Measurements from ENCODE around the gene KRTAP4-1.
"Not testable (repeated sequence)": the region's sequence is repeated elsewhere in the genome, so short reads cannot be mapped to it uniquely, and the experiment has no call there.

The KRTAP4-1 gene

GRCh38 chr17:41160648-41161047, 24.1 kb downstream of the KRTAP4-1 start, which contains the start of gene KRTAP4-4:
Gene KRTAP4-4 (minus strand): TSS chr17:41160748. CDS start chr17:41160691, 57 bp downstream.
- no peak within 1 kb of the TSS for H2BK15ac ChIP-seq (ENCODE audit: low read length)

DNA sequence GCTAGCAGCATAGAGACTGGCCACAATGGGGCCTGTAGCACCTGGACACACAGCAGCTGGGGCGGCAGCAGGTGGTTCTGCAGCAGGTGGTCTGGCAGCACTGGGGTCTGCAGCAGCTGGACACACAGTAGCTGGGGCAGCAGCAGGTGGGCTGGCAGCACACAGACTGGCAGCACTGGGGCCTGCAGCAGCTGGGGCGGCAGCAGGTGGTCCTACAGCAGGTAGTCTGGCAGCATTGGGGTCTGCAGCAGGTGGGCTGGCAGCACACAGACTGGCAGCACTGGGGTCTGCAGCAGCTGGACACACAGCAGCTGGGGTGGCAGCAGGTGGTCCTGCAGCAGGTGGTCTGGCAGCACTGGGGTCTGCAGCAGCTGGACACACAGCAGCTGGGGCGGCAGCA, 24.5 kb downstream of the KRTAP4-1 start:
- not testable (repeated sequence) for H3K79me1 ChIP-seq (ENCODE audit: low read depth, low read length); H3K36me3 ChIP-seq (replicated peaks in 1 of 2; ENCODE audit: control insufficient read depth in 2 of 2, insufficient read depth in 2 of 2, low read length in 2 of 2); H3K4me1 ChIP-seq (ENCODE audit: control insufficient read depth in 2 of 2, insufficient read depth in 1 of 2, low read depth in 1 of 2, low read length in 2 of 2); H2AFZ ChIP-seq (ENCODE audit: low read length); H2BK120ac ChIP-seq (ENCODE audit: low read depth, low read length); H2BK5ac ChIP-seq (ENCODE audit: low read length); H3K4me2 ChIP-seq (ENCODE audit: insufficient read depth, low read length, poor library complexity, severe bottlenecking); DNase-seq (ENCODE audit: low spot score); H2BK12ac ChIP-seq (ENCODE audit: low read length); H3K14ac ChIP-seq (ENCODE audit: low read length); H3K27ac ChIP-seq (replicated peaks; ENCODE audit: low read length); H3K9me3 ChIP-seq (replicated peaks in 1 of 2; ENCODE audit: control insufficient read depth in 2 of 2, insufficient read depth in 1 of 2, low read depth in 1 of 2, low read length in 2 of 2); H3K4me3 ChIP-seq (ENCODE audit: low read length in 2 of 2); H4K8ac ChIP-seq (ENCODE audit: low read depth, low read length); H2AK5ac ChIP-seq (ENCODE audit: low read depth, low read length); H2BK15ac ChIP-seq (ENCODE audit: low read length); H4K91ac ChIP-seq (ENCODE audit: low read depth, low read length, poor library complexity); H3K27me3 ChIP-seq (ENCODE audit: control insufficient read depth in 3 of 3, insufficient read depth in 3 of 3, low read depth in 1 of 3, low read length in 3 of 3)
- Histone ChIP-seq H3K18ac (ENCODE audit: low read length) (peak overlapping the region; percentile 5), H3K4ac (ENCODE audit: low read length) (peak overlapping the region; percentile 84), H3K9ac (ENCODE audit: low read depth, low read length, poor library complexity) (peak overlapping the region; percentile 0), H3K23ac (ENCODE audit: low read depth, low read length, poor library complexity) (peak overlapping the region; percentile 5)
- no CpG with 5 or more reads among the region's 3 CpGs for WGBS, 2 donors (ENCODE audit: extremely low coverage in 2 of 2, insufficient read length in 2 of 2, insufficient replicate concordance in 1 of 2)

More at GRCh38 chr17:41160648-41161047, 24.1 kb downstream of the KRTAP4-1 start, which contains the start of gene KRTAP4-4:
- no peaks in the 10 kb centered on the region for H3K27me3 ChIP-seq (ENCODE audit: control insufficient read depth in 3 of 3, insufficient read depth in 3 of 3, low read depth in 1 of 3, low read length in 3 of 3)
- no peak within 1 kb of the TSS for H2AK5ac ChIP-seq (ENCODE audit: low read depth, low read length)
- no peak within 1 kb of the TSS for H3K27ac ChIP-seq (replicated peaks; ENCODE audit: low read length)
- peak within 1 kb of the TSS; percentile 5 for H3K23ac ChIP-seq (ENCODE audit: low read depth, low read length, poor library complexity)
- H3K4ac ChIP-seq (ENCODE audit: low read length) = peak within 1 kb of the TSS; percentile 84
- H3K79me1 ChIP-seq (ENCODE audit: low read depth, low read length) = no peaks in the 10 kb centered on the region
- H2BK12ac ChIP-seq (ENCODE audit: low read length) = no peak within 1 kb of the TSS
- peak within 1 kb of the TSS; percentile 0 for H3K9ac ChIP-seq (ENCODE audit: low read depth, low read length, poor library complexity)
- H3K4me2 ChIP-seq (ENCODE audit: insufficient read depth, low read length, poor library complexity, severe bottlenecking) = no peak within 1 kb of the TSS
- peaks cover 0 to 2% of the 10 kb centered on the region in 2 donors for H3K4me1 ChIP-seq (ENCODE audit: control insufficient read depth in 2 of 2, insufficient read depth in 1 of 2, low read depth in 1 of 2, low read length in 2 of 2)
- H4K8ac ChIP-seq (ENCODE audit: low read depth, low read length) = no peak within 1 kb of the TSS
- no peak within 1 kb of the TSS for H2BK120ac ChIP-seq (ENCODE audit: low read depth, low read length)
- peak within 1 kb of the TSS; percentile 28 for H3K18ac ChIP-seq (ENCODE audit: low read length)
- H4K91ac ChIP-seq (ENCODE audit: low read depth, low read length, poor library complexity) = no peak within 1 kb of the TSS
- WGBS, 2 donors (ENCODE audit: extremely low coverage in 2 of 2, insufficient read length in 2 of 2, insufficient replicate concordance in 1 of 2) = no CpG with 5 or more reads among the region's 1 CpG
- no peak within 1 kb of the TSS for H2AFZ ChIP-seq (ENCODE audit: low read length)
- H2BK5ac ChIP-seq (ENCODE audit: low read length) = no peak within 1 kb of the TSS
- H3K9me3 ChIP-seq (replicated peaks in 1 of 2; ENCODE audit: control insufficient read depth in 2 of 2, insufficient read depth in 1 of 2, low read depth in 1 of 2, low read length in 2 of 2) = no peaks in the 10 kb centered on the region
- H3K14ac ChIP-seq (ENCODE audit: low read length) = no peak within 1 kb of the TSS
- H3K4me3 ChIP-seq (ENCODE audit: low read length in 2 of 2) = no peak within 1 kb of the TSS
- H3K36me3 ChIP-seq (replicated peaks in 1 of 2; ENCODE audit: control insufficient read depth in 2 of 2, insufficient read depth in 2 of 2, low read length in 2 of 2) = no peaks in the 10 kb centered on the region
- DNase-seq (ENCODE audit: low spot score) = no peak

DNA sequence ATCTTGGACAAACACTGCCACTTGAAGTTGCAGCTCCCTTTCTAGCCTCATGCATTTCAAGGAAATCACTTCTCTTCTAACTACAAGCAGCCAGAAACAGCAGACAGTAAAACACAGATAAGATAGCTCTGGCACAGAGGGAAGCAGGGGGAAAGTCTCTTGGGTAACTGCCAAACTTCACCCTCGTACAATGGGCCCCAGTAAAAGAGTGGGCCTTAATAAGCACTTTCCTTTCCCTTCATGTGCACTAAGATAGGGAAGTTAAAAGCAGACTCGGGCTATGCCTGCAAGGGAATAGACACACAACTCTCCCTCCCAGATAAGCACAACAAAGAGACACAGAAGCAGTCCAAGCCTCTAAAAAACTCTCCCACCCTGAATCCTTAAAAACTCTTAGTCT, 30.9 kb downstream of the KRTAP4-1 start:
- WGBS, 2 donors (ENCODE audit: extremely low coverage in 2 of 2, insufficient read length in 2 of 2, insufficient replicate concordance in 1 of 2) = no CpG with 5 or more reads among the region's 2 CpGs
- H3K9me3 ChIP-seq (replicated peaks in 1 of 2; ENCODE audit: control insufficient read depth in 2 of 2, insufficient read depth in 1 of 2, low read depth in 1 of 2, low read length in 2 of 2) = no peaks in the 10 kb centered on the region

GRCh38 chr17:41151525-41151924, 33.2 kb downstream of the KRTAP4-1 start:
- Histone ChIP-seq H3K23ac (ENCODE audit: low read depth, low read length, poor library complexity) (no peak overlapping the region), H4K91ac (ENCODE audit: low read depth, low read length, poor library complexity) (no peak overlapping the region), H2AK5ac (ENCODE audit: low read depth, low read length) (no peak overlapping the region), H2BK15ac (ENCODE audit: low read length) (no peak overlapping the region), H3K9me3 (replicated peaks in 1 of 2; ENCODE audit: control insufficient read depth in 2 of 2, insufficient read depth in 1 of 2, low read depth in 1 of 2, low read length in 2 of 2) (no peaks in the 10 kb centered on the region), H3K36me3 (replicated peaks in 1 of 2; ENCODE audit: control insufficient read depth in 2 of 2, insufficient read depth in 2 of 2, low read length in 2 of 2) (no peaks in the 10 kb centered on the region), H2BK120ac (ENCODE audit: low read depth, low read length) (no peak overlapping the region), H3K9ac (ENCODE audit: low read depth, low read length, poor library complexity) (no peak overlapping the region), H2AFZ (ENCODE audit: low read length) (no peak overlapping the region), H3K27ac (replicated peaks; ENCODE audit: low read length) (no peak overlapping the region), H3K14ac (ENCODE audit: low read length) (no peak overlapping the region), H2BK5ac (ENCODE audit: low read length) (no peak overlapping the region), H4K8ac (ENCODE audit: low read depth, low read length) (no peak overlapping the region), H3K4me1 (ENCODE audit: control insufficient read depth in 2 of 2, insufficient read depth in 1 of 2, low read depth in 1 of 2, low read length in 2 of 2) (no peaks in the 10 kb centered on the region), H2BK12ac (ENCODE audit: low read length) (no peak overlapping the region), H3K27me3 (ENCODE audit: control insufficient read depth in 3 of 3, insufficient read depth in 3 of 3, low read depth in 1 of 3, low read length in 3 of 3) (no peaks in the 10 kb centered on the region), H3K4me3 (ENCODE audit: low read length in 2 of 2) (no peak overlapping the region), H3K4ac (ENCODE audit: low read length) (no peak overlapping the region), H3K18ac (ENCODE audit: low read length) (no peak overlapping the region), H3K4me2 (ENCODE audit: insufficient read depth, low read length, poor library complexity, severe bottlenecking) (no peak overlapping the region), H3K79me1 (ENCODE audit: low read depth, low read length) (no peaks in the 10 kb centered on the region)
- DNase-seq (ENCODE audit: low spot score) = no peak
- no CpG with 5 or more reads among the region's 2 CpGs for WGBS, 2 donors (ENCODE audit: extremely low coverage in 2 of 2, insufficient read length in 2 of 2, insufficient replicate concordance in 1 of 2)

More for the DNA sequence above, 30.9 kb downstream of the KRTAP4-1 start:
- Histone ChIP-seq H4K8ac (ENCODE audit: low read depth, low read length) (no peak overlapping the region), H2BK120ac (ENCODE audit: low read depth, low read length) (no peak overlapping the region), H3K9ac (ENCODE audit: low read depth, low read length, poor library complexity) (no peak overlapping the region), H2BK5ac (ENCODE audit: low read length) (no peak overlapping the region), H3K4me2 (ENCODE audit: insufficient read depth, low read length, poor library complexity, severe bottlenecking) (no peak overlapping the region), H3K4me1 (ENCODE audit: control insufficient read depth in 2 of 2, insufficient read depth in 1 of 2, low read depth in 1 of 2, low read length in 2 of 2) (no peaks in the 10 kb centered on the region), H2BK15ac (ENCODE audit: low read length) (no peak overlapping the region), H2AK5ac (ENCODE audit: low read depth, low read length) (no peak overlapping the region), H3K27me3 (ENCODE audit: control insufficient read depth in 3 of 3, insufficient read depth in 3 of 3, low read depth in 1 of 3, low read length in 3 of 3) (no peaks in the 10 kb centered on the region), H2AFZ (ENCODE audit: low read length) (no peak overlapping the region), H3K36me3 (replicated peaks in 1 of 2; ENCODE audit: control insufficient read depth in 2 of 2, insufficient read depth in 2 of 2, low read length in 2 of 2) (no peaks in the 10 kb centered on the region), H4K91ac (ENCODE audit: low read depth, low read length, poor library complexity) (no peak overlapping the region), H3K18ac (ENCODE audit: low read length) (no peak overlapping the region), H3K4me3 (ENCODE audit: low read length in 2 of 2) (no peak overlapping the region), H3K79me1 (ENCODE audit: low read depth, low read length) (no peaks in the 10 kb centered on the region), H3K14ac (ENCODE audit: low read length) (no peak overlapping the region), H3K23ac (ENCODE audit: low read depth, low read length, poor library complexity) (no peak overlapping the region), H3K27ac (replicated peaks; ENCODE audit: low read length) (no peak overlapping the region), H2BK12ac (ENCODE audit: low read length) (no peak overlapping the region), H3K4ac (ENCODE audit: low read length) (no peak overlapping the region)
- DNase-seq (ENCODE audit: low spot score) = no peak
